ENCODE data around the gene UTS2B.

The UTS2B gene, protein sequence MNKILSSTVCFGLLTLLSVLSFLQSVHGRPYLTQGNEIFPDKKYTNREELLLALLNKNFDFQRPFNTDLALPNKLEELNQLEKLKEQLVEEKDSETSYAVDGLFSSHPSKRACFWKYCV

DNA sequence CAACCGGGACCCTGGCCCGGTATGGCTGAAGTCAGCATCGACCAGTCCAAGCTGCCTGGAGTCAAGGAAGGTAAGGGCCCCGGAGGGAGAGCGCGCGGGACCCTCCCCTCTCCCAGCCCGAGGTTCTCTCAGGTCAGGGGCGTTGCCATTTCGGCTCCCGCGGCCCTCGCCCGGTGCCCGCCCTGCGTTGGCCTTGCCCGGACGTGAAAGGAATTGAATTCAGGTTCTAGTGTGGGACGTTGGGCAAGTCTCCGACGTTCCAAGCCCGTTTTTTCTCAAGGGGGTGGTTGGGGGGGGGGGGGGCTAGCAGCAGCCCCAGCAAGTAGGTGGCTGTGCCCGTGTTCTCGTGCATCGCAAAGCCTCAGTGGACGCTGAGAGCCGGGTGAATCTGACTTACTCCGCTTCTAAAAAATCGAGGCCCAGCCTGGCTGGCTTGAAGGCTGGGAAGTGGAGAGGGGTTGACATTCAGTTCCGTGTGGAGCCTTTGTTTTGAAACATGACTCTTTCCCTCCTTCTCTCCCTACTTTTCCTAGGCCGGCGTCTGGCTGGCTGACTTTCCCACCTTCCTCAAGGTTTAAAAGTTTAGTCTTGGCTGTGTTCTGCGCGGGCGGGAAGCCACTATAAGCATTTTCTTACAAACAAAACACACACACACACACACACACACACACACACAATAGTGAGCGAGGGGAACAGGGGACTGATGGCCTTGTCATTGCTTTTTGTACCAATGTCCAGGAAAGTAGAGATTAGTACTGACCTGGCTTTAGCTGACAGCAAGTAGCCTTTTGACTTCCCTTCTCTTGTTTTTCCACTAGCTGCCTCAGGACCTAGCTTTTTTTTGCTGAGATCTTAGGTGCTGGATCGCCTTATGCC lies at the start of gene UTS2B:
Gene UTS2B (minus strand): TSS at position 873 of the 876 bp plus-strand sequence. CDS start 48,337 bp downstream, outside the sequence.
- DNase-seq (ENCODE audit: low read depth) = no peak

DNA sequence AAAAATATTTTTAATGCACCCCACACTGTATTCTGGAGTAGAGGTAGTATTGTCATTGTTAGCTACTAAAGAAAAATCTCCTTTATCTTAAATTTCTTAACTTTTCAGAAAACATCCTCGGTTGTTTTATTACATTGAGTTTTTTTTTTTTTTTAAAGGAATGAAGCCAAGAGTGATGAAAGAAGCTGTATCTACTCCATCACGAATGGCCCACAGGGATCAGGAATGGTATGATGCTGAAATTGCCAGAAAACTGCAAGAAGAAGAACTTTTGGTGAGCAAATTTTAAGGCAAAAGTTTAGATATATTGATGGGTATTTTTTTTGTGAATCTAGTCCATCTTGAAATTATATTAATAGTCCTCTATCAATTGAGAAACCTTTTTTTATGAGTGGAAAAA lies 49.7 kb upstream of the UTS2B start:
- DNase-seq (ENCODE audit: low read depth) = no peak

DNA sequence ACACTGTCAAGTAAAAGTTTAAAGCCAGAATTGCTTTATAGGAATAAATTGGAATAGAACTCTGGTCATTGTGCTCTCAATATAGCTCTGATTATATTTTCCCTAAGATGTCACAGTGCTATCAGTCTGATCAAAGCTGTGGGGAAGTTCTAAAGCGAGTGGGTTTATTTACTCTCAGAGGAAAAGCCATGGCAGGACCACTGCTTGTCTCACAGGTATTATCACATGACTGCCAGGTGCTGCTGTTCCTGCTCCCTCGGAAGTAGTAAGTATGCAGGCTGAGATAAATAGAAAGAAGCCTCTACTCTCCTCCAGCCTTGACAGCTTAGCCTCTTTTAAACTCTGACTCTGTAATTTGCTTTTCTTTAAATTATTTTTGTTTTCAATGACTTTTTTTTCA lies 49.1 kb upstream of the UTS2B start:
- no peak for DNase-seq (ENCODE audit: low read depth)

DNA sequence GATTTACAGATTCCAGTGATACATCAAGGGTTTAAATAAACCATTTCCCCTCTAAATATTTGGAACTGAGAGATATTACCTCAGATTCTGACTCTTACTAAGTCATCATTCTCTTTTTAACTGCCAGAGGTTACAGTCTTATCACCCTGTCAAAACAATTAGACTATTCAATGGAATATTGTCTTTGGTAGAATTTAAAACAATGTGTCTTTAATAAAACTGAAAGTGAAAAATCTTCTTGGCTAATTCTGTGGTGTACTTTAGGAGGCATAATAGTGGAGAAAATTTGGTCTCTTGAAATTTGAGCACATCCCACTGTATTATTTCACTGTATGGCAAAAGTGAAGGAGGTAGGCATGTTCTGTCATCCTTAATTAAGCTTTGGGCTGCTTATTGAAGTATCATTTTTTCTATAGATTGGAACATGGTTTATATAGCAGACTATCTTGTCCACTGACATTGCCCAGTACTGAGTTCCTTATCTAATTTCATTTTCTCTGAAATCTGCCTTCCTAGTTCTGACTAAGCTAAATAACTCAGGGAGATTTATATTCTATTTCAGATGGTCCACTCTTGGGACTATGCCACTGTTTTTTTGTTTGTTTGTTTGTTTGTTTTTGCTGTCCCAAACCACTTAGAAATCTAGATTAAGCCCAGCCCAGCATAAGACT lies 48.0 kb upstream of the UTS2B start:
- no peak for DNase-seq (ENCODE audit: low read depth)

DNA sequence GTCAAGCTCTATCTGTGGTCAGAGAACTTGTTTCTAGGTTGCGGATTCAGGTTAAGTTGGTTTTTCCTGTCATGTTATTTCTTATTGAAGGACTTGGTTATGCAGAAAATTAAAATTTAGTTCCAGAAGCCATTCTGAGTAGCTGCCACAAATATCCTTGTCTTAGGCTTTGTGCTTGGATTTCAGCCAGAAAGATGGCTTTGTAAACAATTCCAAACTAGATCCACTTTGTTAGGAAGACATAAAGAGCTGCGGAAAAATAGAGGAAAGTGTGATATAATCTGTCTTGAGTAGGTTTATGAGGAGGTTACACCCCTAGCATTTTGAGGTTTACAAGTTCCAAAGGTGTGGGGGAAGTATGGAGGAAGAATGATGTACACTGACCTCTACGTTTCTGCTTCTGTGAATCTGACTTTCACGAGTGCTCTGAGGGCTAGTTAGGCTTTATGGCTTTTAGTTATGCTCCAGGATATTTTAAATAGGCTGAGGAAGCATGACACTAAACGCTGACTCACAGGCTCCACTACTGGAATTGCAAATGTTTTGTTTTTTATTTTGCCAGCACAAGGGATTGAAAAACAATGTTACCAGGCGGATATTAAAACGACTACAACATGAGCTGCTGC lies 46.3 kb upstream of the UTS2B start:
- no peak for DNase-seq (ENCODE audit: low read depth)

DNA sequence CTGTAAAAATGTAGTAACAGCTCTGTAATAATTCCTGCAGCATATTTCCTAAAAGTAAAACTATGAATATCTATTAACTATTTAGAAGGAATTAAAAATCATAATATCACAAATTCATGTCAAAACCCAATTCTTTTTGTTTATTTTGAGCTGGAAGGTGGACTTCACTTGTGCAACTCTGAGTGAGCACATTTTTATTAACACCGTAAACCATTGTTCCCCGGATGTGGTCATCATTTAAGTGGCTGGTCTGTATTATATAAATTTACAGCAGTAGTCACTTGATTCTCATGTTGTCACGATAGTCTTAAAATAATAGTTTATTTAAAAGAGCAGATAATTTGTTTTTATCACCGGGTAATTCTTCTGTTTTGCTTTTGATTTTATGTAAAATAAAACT lies 43.0 kb upstream of the UTS2B start:
- DNase-seq (ENCODE audit: low read depth) = no peak

DNA sequence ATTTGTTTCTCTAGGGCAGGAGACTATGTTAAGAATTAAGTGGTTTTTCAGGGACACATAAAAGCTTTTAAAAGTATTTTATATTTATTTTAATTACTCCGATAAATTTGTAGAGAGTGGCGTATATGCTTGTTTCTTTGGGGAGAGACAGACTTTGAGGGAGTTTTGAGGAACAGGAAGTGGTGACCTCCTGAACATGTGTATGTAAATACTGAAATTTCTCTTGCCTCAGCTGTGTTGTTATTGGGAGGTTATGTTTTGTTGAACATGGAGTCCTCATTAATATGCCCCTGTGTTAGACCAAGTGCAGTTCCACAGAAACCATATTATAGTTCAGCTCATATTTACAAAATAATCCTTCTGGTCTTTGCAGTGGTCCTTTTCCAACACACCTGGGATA lies 41.8 kb upstream of the UTS2B start:
- no peak for DNase-seq (ENCODE audit: low read depth)

DNA sequence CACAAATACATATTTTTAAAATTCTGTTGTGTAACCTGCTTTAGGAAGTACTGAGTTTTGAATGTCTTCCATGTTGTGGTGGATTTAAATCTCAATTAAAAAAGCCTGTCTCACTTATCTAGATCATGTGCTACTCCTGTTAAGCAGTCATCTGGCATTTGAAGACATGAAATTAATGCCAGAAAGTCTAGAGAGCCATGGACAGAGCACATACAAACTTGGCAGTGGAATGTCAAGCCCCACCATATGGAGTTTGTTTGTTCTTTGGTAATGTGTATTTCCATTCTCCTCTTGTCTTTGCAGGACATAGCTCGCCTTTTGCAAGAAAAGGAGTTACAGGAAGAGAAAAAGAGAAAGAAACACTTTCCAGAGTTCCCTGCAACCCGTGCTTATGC lies 39.3 kb upstream of the UTS2B start:
- no peak for DNase-seq (ENCODE audit: low read depth)

DNA sequence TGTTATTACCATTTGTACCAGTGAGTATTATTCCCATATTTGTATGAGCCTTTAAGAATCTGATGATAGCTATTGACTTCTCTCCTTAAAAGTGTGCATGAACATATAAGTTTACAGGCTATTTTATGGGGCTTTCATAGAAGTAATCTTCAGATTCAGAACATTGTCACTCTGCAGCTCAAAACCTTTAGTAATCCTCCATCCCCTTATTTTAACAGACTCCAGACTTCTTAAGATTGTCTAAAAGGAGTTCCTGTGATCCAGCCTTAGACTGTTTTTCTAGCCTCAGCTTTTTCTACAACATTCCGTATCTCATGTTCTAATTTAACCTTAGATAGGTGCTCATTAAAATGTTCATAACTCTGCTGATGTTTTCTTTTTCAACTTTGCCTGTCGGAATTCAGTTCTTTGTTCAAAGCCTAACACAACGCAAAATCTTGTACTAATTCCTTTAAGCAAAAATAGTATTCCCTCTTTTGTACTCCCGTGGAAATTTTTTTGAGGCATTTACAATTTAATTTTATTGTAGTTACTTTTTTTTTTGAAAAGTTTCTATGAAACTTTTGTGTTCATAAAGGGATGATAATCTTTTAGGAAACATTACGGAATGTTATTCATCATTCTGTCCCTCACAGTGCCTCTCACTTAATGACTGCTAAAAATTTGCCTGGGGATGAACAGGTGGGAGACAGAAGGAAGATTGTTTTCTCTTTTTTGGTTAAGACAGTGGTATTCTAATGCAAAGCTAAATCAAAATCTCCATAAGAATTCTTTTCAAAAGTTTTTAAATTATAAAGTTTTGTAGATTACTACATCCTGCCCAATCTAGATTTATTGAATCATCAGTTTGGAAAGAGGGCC lies 38.7 kb upstream of the UTS2B start:
- DNase-seq (ENCODE audit: low read depth) = no peak

DNA sequence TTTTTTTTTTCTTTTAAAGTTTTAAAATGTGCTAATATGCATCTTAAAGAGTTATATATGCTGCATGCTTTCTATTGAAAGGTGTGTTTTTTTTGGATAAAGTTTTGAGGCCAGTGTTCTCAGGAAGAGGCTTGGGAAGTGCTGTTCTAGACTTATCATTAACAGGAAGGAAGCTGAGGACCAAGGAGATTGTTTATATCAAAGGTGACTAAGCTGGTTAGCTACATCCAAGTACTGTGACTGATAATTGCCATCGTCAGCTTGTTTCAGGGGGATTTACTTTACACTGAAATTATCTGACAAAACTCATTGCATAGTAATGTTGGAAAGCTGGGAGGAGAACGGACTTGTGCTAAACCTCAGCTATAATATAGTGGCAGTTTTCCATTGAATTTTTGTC lies 36.3 kb upstream of the UTS2B start:
- no peak for DNase-seq (ENCODE audit: low read depth)

DNA sequence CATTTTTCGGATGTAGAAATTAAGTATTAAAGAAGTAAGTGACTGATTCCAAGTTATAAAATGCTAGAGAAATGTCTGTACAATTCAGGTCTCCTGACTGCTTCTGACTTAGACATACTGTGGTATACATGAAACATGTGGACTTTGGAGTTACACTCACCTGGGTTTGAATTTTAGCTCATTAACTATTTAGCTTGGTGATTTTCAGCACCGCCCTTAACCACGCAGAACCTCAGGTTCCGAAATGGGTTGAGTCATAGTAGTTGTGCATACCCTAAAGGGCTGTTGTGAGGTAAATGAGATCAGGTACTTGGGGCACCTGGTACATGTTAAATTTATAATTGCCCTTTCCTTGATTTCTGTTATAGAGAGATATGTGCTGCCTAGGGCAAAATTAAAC lies 32.9 kb upstream of the UTS2B start:
- DNase-seq (ENCODE audit: low read depth) = no peak

DNA sequence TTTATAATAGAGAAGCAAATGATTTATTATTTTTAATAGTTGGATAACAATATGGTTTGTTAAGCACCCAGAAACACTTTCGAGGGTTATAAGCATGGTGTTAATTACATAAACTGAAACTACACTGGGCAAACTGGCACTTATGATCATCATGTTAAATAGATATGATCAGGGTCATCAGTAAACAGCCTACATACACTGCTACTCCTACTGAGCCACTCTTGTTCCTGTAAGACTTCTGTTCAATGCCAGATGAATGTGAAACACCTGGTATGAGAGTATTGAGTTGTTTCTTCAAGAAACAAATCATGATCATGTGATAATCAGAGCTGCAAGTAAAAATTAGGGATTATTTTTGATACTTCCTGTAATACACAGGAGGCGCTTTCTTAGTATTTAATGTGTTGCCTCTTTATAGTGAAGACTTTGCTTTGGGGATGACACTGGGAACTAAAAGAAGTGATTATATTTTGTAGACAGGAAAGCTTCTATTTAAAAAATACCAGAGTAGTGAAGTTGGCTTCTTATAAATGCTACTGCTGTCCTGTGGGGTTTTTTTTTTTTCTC lies 32.3 kb upstream of the UTS2B start:
- DNase-seq (ENCODE audit: low read depth) = no peak

DNA sequence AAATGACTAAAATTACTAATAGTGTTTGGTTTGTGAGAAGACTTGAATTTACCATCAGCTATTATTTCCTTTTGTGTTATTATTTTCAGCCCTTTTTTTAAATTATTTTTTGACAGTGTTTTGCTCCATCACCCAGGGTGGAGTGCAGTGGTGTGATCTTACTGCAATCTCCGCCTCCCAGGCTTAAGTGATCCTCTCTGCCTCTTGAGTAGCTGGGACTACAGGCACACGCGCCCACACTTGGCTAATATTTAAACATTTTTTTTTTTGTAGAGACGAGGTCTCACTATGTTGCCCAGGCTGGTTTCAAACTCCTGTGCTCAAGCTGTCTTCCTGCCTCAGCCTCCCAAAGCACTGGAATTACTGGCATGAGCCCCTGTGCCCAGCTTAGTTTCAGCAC lies 31.7 kb upstream of the UTS2B start:
- no peak for DNase-seq (ENCODE audit: low read depth)

DNA sequence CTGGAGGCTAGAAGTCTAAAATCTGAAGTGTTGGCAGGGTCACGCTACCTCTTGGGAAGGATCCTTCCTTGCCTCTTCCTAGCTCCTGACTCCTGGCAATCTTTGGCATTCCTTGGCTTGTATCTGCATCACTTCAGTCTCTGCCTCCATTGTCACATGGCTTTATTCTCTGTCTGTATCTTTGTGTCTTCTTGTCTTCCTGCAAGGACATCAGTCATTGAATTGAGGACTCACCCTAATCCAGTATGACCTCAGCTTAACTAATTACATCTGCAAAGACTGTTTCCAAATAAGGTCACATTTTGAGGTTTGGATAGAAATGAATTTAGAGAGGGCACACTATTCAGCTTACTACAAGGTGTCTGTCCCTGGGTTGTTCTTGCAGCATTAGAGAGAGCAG lies 31.1 kb upstream of the UTS2B start:
- DNase-seq (ENCODE audit: low read depth) = no peak

DNA sequence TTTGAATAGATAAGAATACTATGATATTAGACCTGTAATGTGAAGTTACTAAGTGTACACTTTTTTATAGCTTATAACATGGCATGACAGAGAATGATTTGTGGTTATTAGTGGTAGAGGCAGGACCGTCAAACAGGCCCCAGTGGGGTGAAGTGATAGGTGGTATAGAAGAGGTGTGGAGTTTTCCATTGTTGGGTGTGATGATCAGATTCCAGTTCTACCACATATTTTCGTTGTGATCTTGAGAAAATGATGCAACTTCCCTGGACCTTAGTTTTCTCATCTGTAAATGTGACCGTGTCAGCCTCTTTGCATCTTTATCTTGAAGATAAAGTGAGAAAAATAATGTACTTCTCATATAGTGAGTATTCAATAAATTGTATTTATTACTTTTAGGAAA lies 30.3 kb upstream of the UTS2B start:
- DNase-seq (ENCODE audit: low read depth) = no peak

DNA sequence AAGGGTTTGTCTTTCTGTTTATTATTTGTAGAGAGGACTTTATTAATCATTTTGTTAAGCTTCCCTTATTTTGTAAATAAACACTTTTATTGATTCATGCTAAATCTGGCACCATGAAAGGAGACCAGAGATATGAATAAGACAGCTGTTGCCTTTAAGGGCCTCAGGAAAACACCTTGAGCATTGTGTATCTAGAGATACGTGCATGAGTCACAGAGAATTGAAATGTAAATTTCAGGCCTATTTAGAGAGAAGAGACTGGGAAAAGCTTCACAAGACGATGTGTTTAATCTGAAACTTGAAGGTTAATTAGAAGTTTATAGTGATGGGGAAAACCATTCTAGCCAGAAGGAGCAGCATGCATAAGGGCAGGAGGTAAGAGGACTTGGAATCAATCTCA lies 28.6 kb upstream of the UTS2B start:
- DNase-seq (ENCODE audit: low read depth) = no peak

DNA sequence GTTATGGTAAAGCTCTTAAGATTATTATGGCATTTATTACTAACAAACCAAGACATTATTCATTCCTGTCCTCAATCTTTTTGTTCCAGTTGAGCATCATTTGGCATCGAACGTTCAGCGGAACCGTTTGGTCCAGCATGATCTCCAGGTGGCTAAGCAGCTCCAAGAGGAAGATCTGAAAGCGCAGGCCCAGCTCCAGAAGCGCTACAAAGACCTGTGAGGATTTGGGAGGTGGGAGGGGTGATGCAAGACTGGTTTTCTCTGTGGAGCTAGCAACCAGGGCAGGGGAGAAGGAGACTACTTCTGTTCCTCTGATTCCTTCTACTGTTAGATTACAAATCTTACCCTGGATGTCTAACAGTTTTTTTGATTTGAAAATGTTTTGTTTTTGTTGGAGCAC lies 27.6 kb upstream of the UTS2B start:
- DNase-seq (ENCODE audit: low read depth) = no peak

DNA sequence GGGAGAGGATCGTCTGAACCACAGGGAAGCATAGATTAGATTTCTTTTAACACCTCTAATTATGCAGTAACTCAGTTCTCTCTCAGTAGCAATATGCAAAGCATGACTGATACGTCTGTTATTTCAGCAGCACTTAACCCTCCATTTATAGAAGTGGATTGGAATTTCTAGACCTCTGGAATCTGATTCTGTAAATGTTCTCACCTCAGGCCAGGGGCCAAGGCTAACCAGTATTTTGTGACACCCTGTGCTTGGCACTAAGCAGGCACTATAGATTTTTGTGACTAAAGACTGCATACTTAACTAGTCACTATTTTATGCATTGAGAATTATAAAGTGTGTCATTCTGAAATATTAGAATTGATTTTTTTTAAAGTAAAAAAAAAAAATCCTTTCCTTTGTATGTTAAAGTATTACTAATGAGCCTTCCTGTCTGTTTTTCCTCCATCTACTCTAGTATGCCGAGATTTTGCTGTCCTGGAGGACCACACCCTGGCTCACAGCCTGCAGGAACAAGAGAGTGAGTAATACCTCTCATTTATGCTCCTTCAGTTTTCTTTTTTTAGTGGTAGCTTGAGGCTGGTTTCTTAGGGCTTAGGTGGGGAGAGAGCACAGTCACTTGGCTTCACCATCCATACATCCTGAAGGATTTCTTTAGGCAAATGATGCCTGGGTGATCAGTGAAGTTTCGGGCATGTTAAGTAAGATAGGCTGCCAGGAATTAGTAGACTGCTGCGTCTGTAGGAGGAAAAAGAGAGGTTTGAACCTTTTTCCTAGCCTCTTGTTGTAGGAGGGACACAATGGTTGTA lies 26.5 kb upstream of the UTS2B start:
- DNase-seq (ENCODE audit: low read depth) = no peak

DNA sequence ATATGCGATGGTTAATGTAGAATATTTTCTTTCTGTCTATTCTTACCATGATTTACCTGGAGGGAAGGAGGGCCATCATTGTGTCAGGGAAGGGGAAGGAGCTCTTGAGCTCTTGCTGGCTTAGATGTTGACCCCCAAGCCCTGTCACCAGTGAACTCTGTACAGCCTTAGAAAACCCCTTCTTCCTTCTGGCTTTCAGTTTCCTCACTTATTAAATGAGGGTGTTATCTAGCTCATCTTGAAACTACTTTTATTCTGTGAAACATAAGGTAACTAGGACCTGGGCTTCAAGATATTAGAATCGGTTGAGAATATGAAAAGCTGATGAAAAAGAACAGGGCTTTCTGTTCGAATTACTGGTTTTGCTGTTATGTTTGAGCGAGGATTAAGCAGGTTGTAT lies 25.1 kb upstream of the UTS2B start:
- no peak for DNase-seq (ENCODE audit: low read depth)

DNA sequence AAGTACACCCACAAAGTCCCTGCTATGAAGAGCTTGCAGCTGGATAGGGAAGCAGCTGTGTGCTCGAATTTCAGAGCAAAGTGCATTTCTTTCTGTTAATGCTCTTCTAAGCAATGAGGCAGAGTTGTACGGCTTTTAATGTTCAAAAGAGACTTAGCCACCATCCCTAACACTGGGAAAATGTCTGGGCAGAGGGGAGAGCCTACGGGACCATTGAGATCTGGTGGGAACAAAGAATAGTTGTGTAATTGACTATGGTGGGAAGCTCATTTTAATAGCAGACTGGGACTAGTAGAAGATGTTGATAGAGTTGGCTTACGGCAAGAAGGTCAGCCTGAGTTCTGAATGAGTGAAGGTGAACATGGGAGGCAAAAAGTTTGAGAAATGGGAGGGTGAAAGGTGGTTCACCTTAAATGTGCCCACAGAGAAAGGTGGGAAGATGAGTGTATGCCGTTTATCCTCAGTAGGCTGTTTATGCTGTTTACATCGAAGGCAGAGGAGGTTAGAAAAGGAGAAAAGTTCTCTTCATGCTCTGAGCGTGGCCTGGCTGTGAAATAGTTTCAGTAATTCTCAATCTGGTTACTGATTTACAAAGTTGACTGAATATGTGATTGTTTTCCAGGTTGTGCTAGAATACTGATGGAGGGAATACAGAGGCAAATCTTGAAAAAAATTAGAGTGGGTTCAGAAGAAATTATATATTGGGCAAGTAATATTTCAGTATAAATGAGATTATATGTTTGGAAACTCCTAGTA lies 22.9 kb upstream of the UTS2B start:
- no peak for DNase-seq (ENCODE audit: low read depth)
